ENCODE measurements around the gene GRAMD4.

DNA sequence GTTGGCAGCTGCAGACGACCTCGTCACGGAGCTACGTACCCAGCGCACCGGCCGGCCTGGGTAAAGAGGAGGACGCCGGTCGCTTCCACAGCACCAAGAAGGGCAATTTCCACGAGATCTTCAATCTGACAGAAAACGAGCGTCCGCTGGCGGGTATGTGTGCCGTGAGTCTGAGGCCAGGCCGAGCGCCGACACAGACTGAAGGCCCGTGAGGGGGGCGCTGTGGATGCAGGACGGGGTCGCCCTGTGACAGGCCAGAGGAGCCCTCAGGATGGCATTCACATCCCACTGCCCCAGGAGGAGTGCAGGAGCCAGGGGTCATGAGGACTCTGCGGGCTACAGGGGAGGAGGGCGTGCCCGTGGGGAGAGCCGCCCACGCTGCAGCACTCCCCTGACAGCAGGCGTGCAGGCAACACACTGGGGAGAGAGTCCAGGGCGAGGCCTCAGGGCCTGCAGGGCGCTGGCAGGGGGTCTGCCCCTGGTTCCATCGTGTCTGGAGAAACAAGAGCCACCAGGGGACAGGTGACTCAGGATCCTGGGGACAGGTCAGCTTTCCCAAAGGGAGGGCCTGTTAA, 53.6 kb downstream of the GRAMD4 start:
- TF ChIP-seq CHD1 (IDR thresholded peaks at IDR 0.05; ENCODE audit: low read depth, low read length) (no peak), YY1 (IDR thresholded peaks at IDR 0.05; ENCODE audit: low read depth, low read length) (no peak), POLR2A (IDR thresholded peaks at IDR 0.05; ENCODE audit: low read depth, low read length) (no peak), FOXM1 (IDR thresholded peaks at IDR 0.05; ENCODE audit: low read depth, low read length) (no peak)
